PFSK-1 (cell line): ENCODE measurements around the gene SPTBN1.

Experiments
- FOXP2 ChIP-seq: optimal IDR thresholded peaks from 2 replicates; pipeline ENCODE3; 2011; ENCODE audit warnings: borderline replicate concordance, control low read depth, inconsistent platforms; ENCODE audit not compliant: insufficient read depth; ENCODE audit errors: extremely low read length, extremely low read depth
- POLR2AphosphoS5 ChIP-seq: IDR thresholded peaks from 2 replicates; pipeline ENCODE4 v1.6.1; 2012; ENCODE audit warnings: low read depth, mild to moderate bottlenecking, control low read depth, low read length, moderate library complexity
- REST ChIP-seq, 2 experiments: IDR thresholded peaks; 2 replicates each; pipeline versions ENCODE4 v1.6.1 to v1.8.0; 2011 to 2012; ENCODE audit warnings: low read depth in 2 of 2, low read length in 2 of 2, control low read depth in 1 of 2, inconsistent platforms in 1 of 2, mild to moderate bottlenecking in 1 of 2, moderate library complexity in 1 of 2; ENCODE audit not compliant: insufficient read depth in 1 of 2
- SIN3A ChIP-seq: IDR thresholded peaks from 2 replicates; pipeline ENCODE4 v1.6.1; 2012; ENCODE audit warnings: mild to moderate bottlenecking, low read length, moderate library complexity, borderline replicate concordance; ENCODE audit not compliant: insufficient read depth
- TAF1 ChIP-seq: IDR thresholded peaks from 2 replicates; pipeline ENCODE4 v1.6.1; 2012; ENCODE audit warnings: low read length, control low read depth, borderline replicate concordance; ENCODE audit not compliant: insufficient read depth

The SPTBN1 gene

GRCh38 chr2:54615832-54616534 is 159.9 kb downstream of the SPTBN1 start:
- TF ChIP-seq SIN3A (no peak), TAF1 (no peak), FOXP2 (no peak), POLR2AphosphoS5 (no peak), REST (IDR thresholded peaks at IDR 0.05; ENCODE audit: insufficient read depth in 1 of 2, low read depth in 2 of 2, low read length in 2 of 2) (no peak)

- TF ChIP-seq FOXP2: no peak
- TF ChIP-seq POLR2AphosphoS5: no peak
- no peak for TF ChIP-seq REST (IDR thresholded peaks at IDR 0.05; ENCODE audit: insufficient read depth in 1 of 2, low read depth in 2 of 2, low read length in 2 of 2)
- TF ChIP-seq SIN3A: no peak
- TF ChIP-seq TAF1: no peak
Observed at GRCh38 chr2:54617409-54617808, 161.3 kb downstream of the SPTBN1 start.

- TF ChIP-seq POLR2AphosphoS5 (no peak), SIN3A (no peak)
Observed at GRCh38 chr2:54618646-54619565, 162.8 kb downstream of the SPTBN1 start.

- no peak for TF ChIP-seq FOXP2
- TF ChIP-seq POLR2AphosphoS5: no peak
- no peak for TF ChIP-seq REST (IDR thresholded peaks at IDR 0.05; ENCODE audit: insufficient read depth in 1 of 2, low read depth in 2 of 2, low read length in 2 of 2)
- no peak for TF ChIP-seq TAF1
- no peak for TF ChIP-seq SIN3A
Observed at GRCh38 chr2:54619660-54620231, 163.6 kb downstream of the SPTBN1 start.

GRCh38 chr2:54620948-54621347 is 164.8 kb downstream of the SPTBN1 start:
- TF ChIP-seq FOXP2: no peak
- no peak for TF ChIP-seq REST (IDR thresholded peaks at IDR 0.05; ENCODE audit: insufficient read depth in 1 of 2, low read depth in 2 of 2, low read length in 2 of 2)
- TF ChIP-seq POLR2AphosphoS5: no peak
- TF ChIP-seq SIN3A: no peak
- no peak for TF ChIP-seq TAF1
